ENCODE measurements around the gene RRP12. TPM values are rescaled to one million over a fixed set of nuclear protein-coding genes. Genes with fewer than 3 reads are reported as not detected.
"Not testable (repeated sequence)": the region's sequence is repeated elsewhere in the genome, so short reads cannot be mapped to it uniquely, and the experiment has no call there.

Gene RRP12
- polyA plus RNA-seq, 6 donors from 2014 or later, result 8.1 to 20.8 (median 15.7) TPM

DNA sequence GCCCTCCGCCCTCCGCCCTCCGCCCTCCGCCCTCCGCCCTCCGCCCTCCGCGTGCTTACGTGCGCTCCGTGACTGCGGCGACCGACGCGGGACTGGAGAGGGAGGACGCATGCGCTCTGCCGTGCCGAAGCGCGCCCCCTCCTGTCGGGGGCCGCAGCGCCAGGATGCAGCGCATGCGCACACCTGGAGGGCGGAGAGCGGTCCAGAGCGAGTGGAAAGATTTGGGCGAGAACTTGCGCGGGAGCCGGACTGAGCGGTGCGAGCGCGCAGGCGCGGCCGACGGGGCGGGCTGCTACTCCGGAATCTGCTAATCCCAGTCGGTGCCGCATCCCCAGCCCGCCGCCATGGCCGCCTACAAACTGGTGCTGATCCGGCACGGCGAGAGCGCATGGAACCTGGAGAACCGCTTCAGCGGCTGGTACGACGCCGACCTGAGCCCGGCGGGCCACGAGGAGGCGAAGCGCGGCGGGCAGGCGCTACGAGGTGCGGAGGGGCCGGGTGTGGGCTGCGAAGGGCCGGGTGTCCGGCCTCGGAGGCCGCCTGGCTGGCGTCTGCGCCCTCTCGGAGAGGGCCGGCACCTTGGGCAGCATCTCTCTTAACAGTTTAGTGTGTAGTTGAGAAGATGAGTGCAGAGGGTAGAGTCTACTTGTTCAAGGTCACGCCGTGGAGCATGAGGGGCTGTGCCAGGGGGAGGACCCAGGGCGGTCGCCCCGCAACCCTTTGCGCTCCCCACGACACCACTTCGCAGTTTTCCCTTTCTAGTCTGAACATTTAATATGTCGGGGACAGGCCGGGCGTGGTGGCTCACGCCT is 25.0 kb upstream of the RRP12 start, which contains the start of gene PGAM1:
TSS of gene PGAM1 (plus strand) at position 228 of the 812 bp plus-strand sequence. CDS start at position 345, 117 bp downstream.
- H3K36me3 Mint-ChIP-seq, result no peaks in the 10 kb centered on the region
- peaks cover 16 to 31% (median 18%) of the 10 kb centered on the region in 3 donors for H3K4me1 Mint-ChIP-seq
- peak within 1 kb of the TSS; percentile 76 to 98 (median 94) for H3K27ac Mint-ChIP-seq
- ATAC-seq (ENCODE audit: low read depth in 2 of 2) (peak; percentile 87), DNase-seq (peak; percentile 97)
- no peaks in the 10 kb centered on the region for H3K9me3 Mint-ChIP-seq
- no peaks in the 10 kb centered on the region for H3K27me3 Mint-ChIP-seq
- peak within 1 kb of the TSS; percentile 87 to 97 (median 93) for H3K4me3 Mint-ChIP-seq

DNA sequence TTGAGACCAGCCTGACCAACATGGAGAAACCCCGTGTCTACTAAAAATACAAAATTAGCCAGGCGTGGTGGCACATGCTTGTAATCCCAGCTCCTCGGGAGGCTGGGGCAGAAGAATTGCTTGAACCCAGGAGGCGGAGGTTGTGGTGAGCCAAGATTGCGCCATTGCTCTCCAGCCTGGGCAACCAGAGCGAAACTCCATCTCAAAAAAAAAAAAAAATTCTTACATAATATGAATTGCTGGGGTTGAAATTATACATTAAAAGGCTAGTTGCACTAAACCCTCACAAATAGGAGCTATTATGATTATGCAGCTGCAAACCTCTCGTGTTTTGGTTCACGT is 22.6 kb upstream of the RRP12 start:
- not testable (repeated sequence) for H3K36me3 Mint-ChIP-seq; H3K27me3 Mint-ChIP-seq; DNase-seq; ATAC-seq (ENCODE audit: low read depth in 2 of 2); H3K9me3 Mint-ChIP-seq
- H3K27ac Mint-ChIP-seq, result peak overlapping the region in 2 of 6 donors; percentile 36 to 91
- peaks cover 22 to 38% (median 29%) of the 10 kb centered on the region in 3 donors for H3K4me1 Mint-ChIP-seq
- peak overlapping the region in 2 of 8 donors; percentile 63 to 92 for H3K4me3 Mint-ChIP-seq

DNA sequence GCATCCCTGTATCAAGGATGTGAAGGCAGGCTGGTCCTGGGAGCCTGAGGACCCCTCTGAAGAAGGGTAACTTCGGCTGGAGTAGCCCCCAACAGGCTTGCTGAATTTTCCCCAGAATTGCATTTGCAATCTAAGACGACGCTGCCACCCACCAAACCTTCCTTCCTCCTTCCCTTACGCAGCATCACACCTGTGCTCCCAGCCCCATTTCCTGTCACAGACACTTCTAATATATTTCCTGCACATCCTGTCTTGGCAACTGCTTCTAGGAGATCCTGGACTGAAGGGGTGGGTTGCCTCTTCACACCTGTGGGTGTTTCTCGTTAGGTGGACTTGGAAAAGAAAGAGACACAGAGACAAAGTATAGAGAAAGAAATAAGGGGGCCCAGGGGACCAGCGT is 15.4 kb upstream of the RRP12 start:
- H3K4me3 Mint-ChIP-seq, result peak overlapping the region in 1 of 8 donors; percentile 24
- peaks cover 26 to 30% (median 28%) of the 10 kb centered on the region in 3 donors for H3K4me1 Mint-ChIP-seq
- no peak for ATAC-seq (ENCODE audit: low read depth in 2 of 2)
- H3K36me3 Mint-ChIP-seq, result no peaks in the 10 kb centered on the region
- H3K27me3 Mint-ChIP-seq, result no peaks in the 10 kb centered on the region
- no peaks in the 10 kb centered on the region for H3K9me3 Mint-ChIP-seq
- no peak for DNase-seq
- peak overlapping the region in 5 of 6 donors; percentile 5 to 75 (median 31) for H3K27ac Mint-ChIP-seq

DNA sequence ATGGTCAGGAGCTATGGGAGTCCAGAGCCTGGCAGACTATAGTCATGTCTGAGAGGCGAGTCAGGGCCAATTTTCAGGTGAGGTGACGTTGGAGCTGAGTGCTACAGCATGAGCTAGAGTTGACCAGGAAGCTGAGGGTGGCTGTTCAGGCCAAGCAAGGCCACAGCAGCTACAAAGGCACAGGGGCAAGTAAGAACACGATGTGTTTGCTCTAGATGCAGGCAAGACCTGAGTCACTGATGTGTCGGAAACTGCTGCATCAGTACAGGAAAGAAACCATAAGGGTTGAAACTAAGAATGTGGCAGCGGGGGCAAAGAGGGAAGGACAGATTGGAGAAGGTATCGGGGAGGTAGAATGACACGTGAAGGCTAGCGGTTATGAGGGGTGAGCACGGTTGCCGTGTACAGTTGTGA is 11.8 kb upstream of the RRP12 start:
- no peaks in the 10 kb centered on the region for H3K9me3 Mint-ChIP-seq
- H3K4me3 Mint-ChIP-seq, result no peak overlapping the region
- H3K27me3 Mint-ChIP-seq, result no peaks in the 10 kb centered on the region
- H3K36me3 Mint-ChIP-seq, result no peaks in the 10 kb centered on the region
- ATAC-seq (ENCODE audit: low read depth in 2 of 2), result no peak
- no peak for DNase-seq
- peak overlapping the region in 1 of 6 donors; percentile 82 for H3K27ac Mint-ChIP-seq
- H3K4me1 Mint-ChIP-seq, result peaks cover 12 to 15% (median 14%) of the 10 kb centered on the region in 3 donors

DNA sequence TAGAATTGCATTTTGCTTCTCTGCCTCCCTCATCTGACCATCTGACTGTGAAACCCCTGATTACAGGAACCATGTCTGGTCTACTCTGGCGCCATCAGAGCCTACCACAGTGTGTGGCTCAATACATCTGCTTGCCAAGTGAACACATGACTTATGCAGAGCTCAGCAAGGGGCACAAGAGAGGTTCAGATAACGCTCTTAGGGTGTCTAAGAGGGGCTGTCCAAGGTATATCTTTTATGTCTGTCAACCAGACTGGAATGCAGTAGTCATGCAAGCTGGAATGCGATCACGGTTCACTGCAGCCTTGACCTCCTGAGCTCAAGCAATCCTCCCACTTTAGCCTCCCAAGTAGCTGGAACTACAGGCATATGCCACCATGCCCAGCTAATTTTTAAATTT is 10.3 kb upstream of the RRP12 start:
- no peak overlapping the region for H3K4me3 Mint-ChIP-seq
- no peak for ATAC-seq (ENCODE audit: low read depth in 2 of 2)
- H3K27ac Mint-ChIP-seq, result no peak overlapping the region
- peaks cover 7 to 17% (median 14%) of the 10 kb centered on the region in 3 donors for H3K4me1 Mint-ChIP-seq
- no peak for DNase-seq
- no peaks in the 10 kb centered on the region for H3K36me3 Mint-ChIP-seq
- no peaks in the 10 kb centered on the region for H3K27me3 Mint-ChIP-seq
- H3K9me3 Mint-ChIP-seq, result no peaks in the 10 kb centered on the region

DNA sequence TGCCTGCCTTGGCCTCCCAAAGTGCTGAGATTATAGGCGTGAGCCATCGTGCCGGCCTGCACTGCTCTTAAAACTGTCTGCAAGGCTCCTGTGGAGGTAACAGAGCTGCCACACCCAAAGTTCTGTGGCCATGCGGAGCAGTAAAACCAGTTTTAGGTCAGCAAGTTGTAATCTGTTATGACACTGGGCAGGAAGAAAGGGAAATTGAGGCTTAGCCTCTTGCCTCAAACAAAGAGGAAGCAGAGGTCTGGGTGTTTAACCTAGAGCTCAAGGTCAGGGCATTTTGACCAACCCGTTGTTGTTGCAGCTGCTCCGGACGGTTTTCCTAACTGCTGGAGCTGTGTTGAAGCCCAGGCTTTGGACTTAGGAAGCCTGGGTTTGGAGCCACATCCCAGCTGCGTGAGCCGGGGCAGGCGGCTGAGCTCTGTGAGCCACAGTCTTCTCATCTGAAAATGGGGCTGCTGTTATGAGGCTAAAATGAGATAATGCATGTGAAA is 7.4 kb upstream of the RRP12 start:
- Mint-ChIP-seq H3K9me3 (no peaks in the 10 kb centered on the region), H3K36me3 (no peaks in the 10 kb centered on the region), H3K4me1 (peaks cover 6 to 12% (median 12%) of the 10 kb centered on the region in 3 donors), H3K27me3 (no peaks in the 10 kb centered on the region), H3K4me3 (no peak overlapping the region), H3K27ac (no peak overlapping the region)
- DNase-seq (no peak), ATAC-seq (ENCODE audit: low read depth in 2 of 2) (no peak)

DNA sequence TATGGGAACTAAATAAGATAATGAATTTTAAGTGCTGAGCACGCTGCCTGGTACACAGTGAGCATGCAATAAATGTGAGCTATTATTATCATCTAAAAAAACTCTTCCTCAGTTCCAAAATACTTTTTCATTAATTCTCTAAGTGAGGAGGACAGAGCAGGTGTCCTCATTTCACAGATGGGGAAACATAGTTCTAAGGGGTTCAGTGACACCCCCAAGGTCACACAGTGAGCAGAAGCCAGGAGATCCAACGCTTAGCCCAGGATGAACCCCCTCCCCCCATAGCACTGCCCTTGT is 6.8 kb upstream of the RRP12 start:
- H3K36me3 Mint-ChIP-seq, result no peaks in the 10 kb centered on the region
- H3K27ac Mint-ChIP-seq, result peak overlapping the region in 1 of 6 donors; percentile 26
- H3K4me1 Mint-ChIP-seq, result peaks cover 6 to 12% (median 9%) of the 10 kb centered on the region in 3 donors
- DNase-seq, result no peak
- ATAC-seq (ENCODE audit: low read depth in 2 of 2), result no peak
- no peak overlapping the region for H3K4me3 Mint-ChIP-seq
- H3K27me3 Mint-ChIP-seq, result no peaks in the 10 kb centered on the region
- H3K9me3 Mint-ChIP-seq, result no peaks in the 10 kb centered on the region

DNA sequence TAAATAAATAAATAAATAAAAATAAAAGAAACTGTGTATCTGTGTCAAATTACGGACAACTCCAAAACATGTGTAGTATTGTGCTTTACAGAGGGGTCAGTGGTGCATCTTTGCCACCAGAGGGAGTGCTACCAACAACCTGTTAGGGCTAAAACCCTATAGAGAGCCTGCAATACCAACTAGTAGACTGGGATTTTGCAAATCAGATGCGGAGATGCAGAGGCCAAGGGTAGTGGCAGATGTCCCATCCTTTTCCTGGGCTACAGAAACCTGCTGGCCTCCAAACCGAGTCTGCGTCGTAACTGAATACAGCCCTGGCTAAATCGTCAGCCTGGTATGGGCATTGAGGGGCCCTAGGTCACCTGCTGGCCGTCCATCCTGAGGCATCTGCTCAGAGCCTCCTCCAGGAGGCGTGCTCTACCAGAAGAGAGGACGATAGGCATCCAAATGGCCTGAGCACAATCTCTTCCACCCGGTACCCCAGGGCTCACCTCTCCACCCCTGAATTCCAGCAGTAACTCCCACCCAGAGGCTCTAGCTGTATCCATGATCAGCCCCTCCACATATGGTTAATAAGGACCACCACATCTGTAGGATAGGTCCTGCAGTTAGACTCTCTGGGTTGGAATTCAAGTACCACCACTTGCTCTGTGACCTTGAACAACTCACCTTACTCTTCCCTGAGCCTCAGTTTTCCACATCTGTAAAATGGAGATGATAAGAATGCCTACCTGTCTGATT is 6.2 kb upstream of the RRP12 start:
- Mint-ChIP-seq H3K4me3 (peak overlapping the region in 6 of 8 donors; percentile 2 to 73 (median 47)), H3K27ac (peak overlapping the region in 3 of 6 donors; percentile 19 to 61 (median 47)), H3K27me3 (no peaks in the 10 kb centered on the region), H3K9me3 (no peaks in the 10 kb centered on the region), H3K36me3 (no peaks in the 10 kb centered on the region), H3K4me1 (peaks cover 6 to 12% (median 8%) of the 10 kb centered on the region in 3 donors)
- DNase-seq, result peak; percentile 66
- peak; percentile 97 for ATAC-seq (ENCODE audit: low read depth in 2 of 2)

DNA sequence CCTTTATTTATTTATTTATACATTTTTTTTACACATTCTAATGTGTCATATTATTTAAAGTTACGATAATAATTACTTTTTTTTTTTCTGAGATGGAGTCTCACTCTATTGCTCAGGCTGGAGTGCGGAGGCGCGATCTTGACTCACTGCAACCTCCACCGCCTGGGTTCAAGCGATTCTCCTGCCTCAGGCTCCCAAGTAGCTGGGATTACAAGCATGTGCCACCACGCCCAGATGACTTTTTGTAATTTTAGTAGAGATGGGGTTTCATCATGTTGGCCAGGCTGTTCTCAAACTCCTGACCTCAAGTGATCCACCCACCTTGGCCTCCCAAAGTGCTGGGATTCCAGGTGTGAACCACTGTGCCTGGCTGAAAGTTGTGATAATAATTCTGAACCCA is 5.3 kb upstream of the RRP12 start:
- DNase-seq; H3K9me3 Mint-ChIP-seq; H3K36me3 Mint-ChIP-seq; ATAC-seq (ENCODE audit: low read depth in 2 of 2); H3K4me3 Mint-ChIP-seq; H3K27me3 Mint-ChIP-seq: not testable (repeated sequence)
- Mint-ChIP-seq H3K4me1 (peaks cover 7 to 14% (median 8%) of the 10 kb centered on the region in 3 donors), H3K27ac (peak overlapping the region in 1 of 6 donors; percentile 60)

DNA sequence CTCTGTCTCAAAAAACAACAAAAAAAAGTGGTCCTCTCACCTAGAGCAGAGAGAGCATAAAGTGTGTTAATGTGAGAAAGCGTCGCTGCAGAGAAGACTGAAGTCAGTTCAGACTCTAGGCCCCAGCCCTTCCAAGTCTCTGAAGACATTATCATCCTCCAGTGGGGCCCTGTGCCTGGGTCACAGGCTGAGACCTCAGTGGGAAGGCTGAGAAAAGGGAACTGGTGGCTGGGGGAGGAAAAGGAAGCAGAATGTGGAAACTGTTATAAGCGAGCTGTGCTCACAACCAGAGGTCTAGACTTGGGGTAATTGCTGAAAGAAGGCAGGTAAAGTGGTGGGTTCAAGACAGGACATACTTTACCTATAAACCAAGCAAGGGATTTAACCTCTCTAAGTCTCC is 4.9 kb upstream of the RRP12 start:
- no peak for ATAC-seq (ENCODE audit: low read depth in 2 of 2)
- Mint-ChIP-seq H3K4me3 (peak overlapping the region in 1 of 8 donors; percentile 12), H3K27ac (peak overlapping the region in 5 of 6 donors; percentile 49 to 95 (median 84)), H3K36me3 (no peaks in the 10 kb centered on the region), H3K4me1 (peaks cover 12 to 19% (median 12%) of the 10 kb centered on the region in 3 donors), H3K27me3 (no peaks in the 10 kb centered on the region), H3K9me3 (no peaks in the 10 kb centered on the region)
- DNase-seq, result no peak

DNA sequence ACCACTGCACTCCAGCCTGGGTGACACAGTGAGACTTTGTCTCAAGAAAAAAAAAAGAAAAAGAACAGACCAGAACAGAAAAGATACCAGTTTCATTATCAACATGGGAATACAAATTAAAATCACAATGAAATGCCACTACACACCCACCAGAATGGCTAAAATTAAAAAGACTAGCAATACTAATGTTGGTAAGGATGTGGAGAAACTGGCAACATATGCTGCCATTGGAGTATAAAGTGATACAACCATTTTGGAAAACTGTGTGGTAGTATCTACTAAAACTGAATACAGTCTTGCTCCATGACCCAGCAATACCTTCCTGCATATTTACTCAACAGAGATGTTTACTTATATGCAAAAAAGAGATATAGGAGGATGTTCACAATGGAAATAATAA is 2.9 kb upstream of the RRP12 start:
- H3K4me3 Mint-ChIP-seq, result no peak overlapping the region
- H3K36me3 Mint-ChIP-seq, result no peaks in the 10 kb centered on the region
- no peaks in the 10 kb centered on the region for H3K9me3 Mint-ChIP-seq
- peaks cover 18 to 30% (median 24%) of the 10 kb centered on the region in 3 donors for H3K4me1 Mint-ChIP-seq
- no peaks in the 10 kb centered on the region for H3K27me3 Mint-ChIP-seq
- DNase-seq (no peak), ATAC-seq (ENCODE audit: low read depth in 2 of 2) (no peak)
- peak overlapping the region in 2 of 6 donors; percentile 18 to 59 for H3K27ac Mint-ChIP-seq

DNA sequence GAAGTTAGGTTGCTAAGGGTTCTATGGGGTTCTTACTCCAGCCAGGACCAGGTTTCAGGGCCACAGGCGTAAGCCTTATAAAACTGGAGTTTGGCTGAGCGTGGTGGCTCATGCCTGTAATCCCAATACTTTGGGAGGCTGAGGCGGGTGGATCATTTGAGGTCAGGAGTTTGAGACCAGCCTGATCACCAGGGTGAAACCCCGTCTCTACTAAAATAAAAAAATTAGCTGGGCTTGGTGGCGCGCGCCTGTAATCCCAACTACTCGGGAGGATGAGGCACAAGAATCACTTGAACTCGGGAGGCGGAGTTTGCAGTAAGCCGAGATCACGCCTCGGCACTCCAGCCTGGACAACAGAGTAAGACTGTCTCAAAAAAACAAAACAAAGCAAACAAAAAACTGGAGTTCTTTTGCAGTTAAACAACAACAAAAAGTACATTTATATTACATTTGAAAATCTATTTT is 347 bp upstream of the RRP12 start:
- Mint-ChIP-seq H3K4me1 (peaks cover 10 to 24% (median 24%) of the 10 kb centered on the region in 3 donors), H3K9me3 (no peaks in the 10 kb centered on the region), H3K36me3 (no peaks in the 10 kb centered on the region), H3K27me3 (no peaks in the 10 kb centered on the region), H3K4me3 (peak overlapping the region; percentile 91 to 97 (median 96)), H3K27ac (peak overlapping the region; percentile 93 to 100 (median 98))
- DNase-seq, result no peak
- ATAC-seq (ENCODE audit: low read depth in 2 of 2), result no peak

DNA sequence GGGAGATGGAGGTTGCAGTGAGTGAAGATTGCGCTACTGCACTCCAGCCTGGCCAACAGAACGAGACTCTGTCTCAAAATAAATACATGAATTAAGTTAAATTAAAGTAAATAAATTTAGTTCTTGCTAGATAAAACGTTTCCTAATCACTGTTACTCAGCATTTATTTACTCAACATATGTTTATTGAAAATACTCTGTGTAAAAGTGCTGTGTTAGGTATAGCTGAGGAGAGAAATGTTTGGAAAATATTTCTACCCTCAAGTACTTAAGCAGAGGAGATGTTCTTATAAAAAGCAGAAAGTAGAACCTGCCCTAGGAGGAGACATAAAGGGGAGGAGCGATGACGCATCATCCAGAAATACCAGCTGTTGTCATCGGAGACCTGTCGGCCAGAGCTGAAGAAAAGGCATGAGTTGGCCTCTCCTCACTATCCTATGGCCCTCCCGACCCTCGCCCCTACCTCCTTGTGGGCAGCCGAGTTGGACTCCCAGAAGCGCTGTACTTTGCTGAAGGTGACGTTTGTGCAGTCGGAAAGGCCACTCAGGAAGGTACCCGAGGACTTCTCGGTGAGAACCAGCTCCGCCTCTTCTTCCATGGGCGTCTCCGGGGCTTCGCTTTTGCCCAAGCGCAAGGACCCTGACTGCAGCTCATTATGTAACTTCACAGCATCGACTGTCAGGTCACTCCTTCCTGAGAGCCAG is 1.1 kb downstream of the RRP12 start:
- no peaks in the 10 kb centered on the region for H3K9me3 Mint-ChIP-seq
- H3K36me3 Mint-ChIP-seq, result peaks cover 0 to 7% of the 10 kb centered on the region in 2 donors
- H3K4me1 Mint-ChIP-seq, result peaks cover 10 to 18% (median 18%) of the 10 kb centered on the region in 3 donors
- DNase-seq, result peak; percentile 39
- peak in 1 of 2 donors; percentile 26 for ATAC-seq (ENCODE audit: low read depth in 2 of 2)
- H3K27me3 Mint-ChIP-seq, result no peaks in the 10 kb centered on the region
- peak overlapping the region; percentile 93 to 100 (median 98) for H3K27ac Mint-ChIP-seq
- H3K4me3 Mint-ChIP-seq, result peak overlapping the region; percentile 91 to 97 (median 96)

Measured in naive B cell (primary cell).